Transverse colon (tissue), 4 donors: ENCODE data around the gene NAP1L5.

Experiments used
- CTCF ChIP-seq, 5 experiments: fragments of 200-600 bp in 3 of 5; fragments of 450-650 bp in 2 of 5; sonication (generic) in 3 of 5; IDR thresholded peaks; 1 replicate in 2 of 5; 2 replicates in 3 of 5; pipeline ENCODE4 v1.5.1; 2016 to 2017; ENCODE audit warnings: antibody characterized with exemption in 5 of 5, inconsistent platforms in 3 of 5, mild to moderate bottlenecking in 2 of 5, moderate library complexity in 1 of 5
- POLR2A ChIP-seq: fragments of 450-650 bp; IDR thresholded peaks from one replicate; pipeline ENCODE4 v1.6.1; 2016; ENCODE audit warnings: antibody characterized with exemption, mild to moderate bottlenecking, moderate library complexity
- POLR2AphosphoS5 ChIP-seq, 3 donors: sonication (generic); formaldehyde crosslinking; IDR thresholded peaks; one replicate each; pipeline ENCODE4 v1.6.1; 2016; ENCODE audit warnings: antibody characterized with exemption in 3 of 3

GRCh38 chr4:88718098-88718497, 20.5 kb upstream of the NAP1L5 start:
- TF ChIP-seq POLR2A (no peak), CTCF (IDR thresholded peaks at IDR 0.05) (no peak), POLR2AphosphoS5 (IDR thresholded peaks at IDR 0.05) (no peak)
